Mesothelial cell of epicardium (in vitro differentiated cells): Measurements from ENCODE around the gene NAT10. TPM values are rescaled to one million over a fixed set of nuclear protein-coding genes. Genes with fewer than 3 reads are reported as not detected.

Source experiments
- DNase-seq, 2 experiments: peaks; one replicate each; pipeline ENCODE4 v3.0.0; 2021; ENCODE audit warnings: low spot score in 2 of 2; ENCODE audit not compliant: unreplicated experiment in 2 of 2
- H3K27ac Mint-ChIP-seq: 2 replicates; pipeline ENCODE4 v1.8.0; 2021; ENCODE audit warnings: mixed read lengths
- H3K27me3 Mint-ChIP-seq: 2 replicates; pipeline ENCODE4 v1.8.0; 2021; ENCODE audit warnings: low read depth, mixed read lengths
- H3K36me3 Mint-ChIP-seq: 2 replicates; pipeline ENCODE4 v1.8.0; 2021; ENCODE audit warnings: mixed read lengths
- H3K4me1 Mint-ChIP-seq: 2 replicates; pipeline ENCODE4 v1.8.0; 2021; ENCODE audit warnings: mixed read lengths
- H3K4me3 Mint-ChIP-seq: 2 replicates; pipeline ENCODE4 v1.8.0; 2021; ENCODE audit warnings: mild to moderate bottlenecking, moderate library complexity, mixed read lengths
- H3K9me3 Mint-ChIP-seq: 2 replicates; pipeline ENCODE4 v1.8.0; 2021; ENCODE audit warnings: mixed read lengths
- total RNA-seq: library from RNA; stranded (reverse); gene quantifications from 3 replicates; pipeline ENCODE4 v1.2.1, GENCODE V29; 2021
- TF ChIP-seq, protein P1 (sequence below): fragments of 200-600 bp; sonication (generic); IDR thresholded peaks from one replicate; pipeline ENCODE4 v1.5.0; 2021; ENCODE audit warnings: antibody characterized with exemption; ENCODE audit not compliant: unreplicated experiment

Gene NAT10
- total RNA-seq, 1 donor from 2014 or later, result 61.7 TPM

DNA sequence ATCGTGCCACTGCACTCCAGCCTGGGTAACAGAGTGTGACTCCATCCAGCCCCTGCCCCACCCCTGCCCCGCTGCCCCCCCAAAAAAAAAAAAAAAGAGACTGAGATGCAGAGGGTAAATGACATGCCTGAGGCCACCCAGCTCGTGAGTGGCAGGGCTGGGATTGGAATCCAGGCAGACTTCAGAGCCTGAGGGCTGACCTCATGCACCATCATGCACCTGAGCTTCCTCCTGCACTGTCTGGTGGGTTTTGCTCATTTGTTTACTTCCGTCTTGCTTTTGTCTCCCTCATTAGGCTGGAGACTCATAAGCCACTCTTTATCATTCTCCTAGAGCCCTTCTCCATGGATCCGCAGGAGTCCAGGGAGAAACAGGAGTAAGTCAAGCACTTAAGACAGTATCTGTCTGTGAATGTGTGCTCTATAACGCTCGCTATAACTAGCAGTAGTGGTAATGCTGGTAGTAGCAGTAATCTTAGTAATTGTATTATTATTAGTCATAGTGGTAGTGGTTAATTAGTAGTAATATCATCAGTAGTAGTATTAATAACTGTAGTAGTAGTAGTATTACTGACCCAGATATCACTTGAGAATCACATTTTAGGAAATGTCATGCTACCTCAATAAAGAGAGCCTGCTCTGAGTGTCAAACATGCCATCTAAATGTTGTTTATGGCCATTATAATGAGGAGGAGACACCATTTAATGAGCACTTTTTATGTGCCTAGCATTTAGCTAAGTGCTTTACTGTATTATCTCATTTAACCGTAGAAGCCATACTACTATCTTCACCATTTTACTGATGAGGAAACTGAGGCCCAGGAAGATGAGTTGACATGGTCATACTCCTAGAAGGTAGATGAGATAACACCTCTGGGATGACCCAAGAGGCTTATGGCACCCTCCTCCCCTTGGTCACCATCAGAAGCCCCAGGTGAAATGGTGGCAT is 85.0 kb downstream of the NAT10 start:
- Mint-ChIP-seq H3K4me1 (peaks cover 27% of the 10 kb centered on the region), H3K36me3 (no peaks in the 10 kb centered on the region), H3K4me3 (no peak overlapping the region), H3K27me3 (no peaks in the 10 kb centered on the region), H3K27ac (no peak overlapping the region), H3K9me3 (no peaks in the 10 kb centered on the region)
- no peak for DNase-seq
- TF ChIP-seq, protein P1, sequence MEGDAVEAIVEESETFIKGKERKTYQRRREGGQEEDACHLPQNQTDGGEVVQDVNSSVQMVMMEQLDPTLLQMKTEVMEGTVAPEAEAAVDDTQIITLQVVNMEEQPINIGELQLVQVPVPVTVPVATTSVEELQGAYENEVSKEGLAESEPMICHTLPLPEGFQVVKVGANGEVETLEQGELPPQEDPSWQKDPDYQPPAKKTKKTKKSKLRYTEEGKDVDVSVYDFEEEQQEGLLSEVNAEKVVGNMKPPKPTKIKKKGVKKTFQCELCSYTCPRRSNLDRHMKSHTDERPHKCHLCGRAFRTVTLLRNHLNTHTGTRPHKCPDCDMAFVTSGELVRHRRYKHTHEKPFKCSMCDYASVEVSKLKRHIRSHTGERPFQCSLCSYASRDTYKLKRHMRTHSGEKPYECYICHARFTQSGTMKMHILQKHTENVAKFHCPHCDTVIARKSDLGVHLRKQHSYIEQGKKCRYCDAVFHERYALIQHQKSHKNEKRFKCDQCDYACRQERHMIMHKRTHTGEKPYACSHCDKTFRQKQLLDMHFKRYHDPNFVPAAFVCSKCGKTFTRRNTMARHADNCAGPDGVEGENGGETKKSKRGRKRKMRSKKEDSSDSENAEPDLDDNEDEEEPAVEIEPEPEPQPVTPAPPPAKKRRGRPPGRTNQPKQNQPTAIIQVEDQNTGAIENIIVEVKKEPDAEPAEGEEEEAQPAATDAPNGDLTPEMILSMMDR, result no peak

DNA sequence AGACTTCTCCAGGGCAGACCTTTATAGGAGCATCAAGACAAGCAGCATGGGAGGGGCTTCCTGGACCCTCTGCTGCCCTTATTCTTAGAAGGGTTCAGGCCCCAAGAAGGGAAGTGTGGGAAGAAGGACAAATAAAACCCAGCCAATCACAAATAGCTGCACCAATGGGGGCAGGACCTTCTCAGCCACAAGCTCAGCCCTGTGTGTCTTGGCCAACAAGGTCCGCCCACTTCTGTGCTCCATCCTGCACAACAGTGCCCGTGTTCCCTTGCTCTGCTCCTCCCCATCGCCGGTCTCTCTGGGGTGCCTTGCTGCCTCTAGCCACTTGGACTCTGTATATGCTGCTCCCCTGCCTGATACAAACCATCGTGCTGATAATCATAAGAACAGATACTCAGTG is 86.1 kb downstream of the NAT10 start:
- Mint-ChIP-seq H3K36me3 (no peaks in the 10 kb centered on the region), H3K4me3 (no peak overlapping the region), H3K4me1 (peaks cover 18% of the 10 kb centered on the region), H3K27ac (no peak overlapping the region), H3K9me3 (no peaks in the 10 kb centered on the region), H3K27me3 (no peaks in the 10 kb centered on the region)
- DNase-seq, result no peak
- TF ChIP-seq, protein P1, result no peak

DNA sequence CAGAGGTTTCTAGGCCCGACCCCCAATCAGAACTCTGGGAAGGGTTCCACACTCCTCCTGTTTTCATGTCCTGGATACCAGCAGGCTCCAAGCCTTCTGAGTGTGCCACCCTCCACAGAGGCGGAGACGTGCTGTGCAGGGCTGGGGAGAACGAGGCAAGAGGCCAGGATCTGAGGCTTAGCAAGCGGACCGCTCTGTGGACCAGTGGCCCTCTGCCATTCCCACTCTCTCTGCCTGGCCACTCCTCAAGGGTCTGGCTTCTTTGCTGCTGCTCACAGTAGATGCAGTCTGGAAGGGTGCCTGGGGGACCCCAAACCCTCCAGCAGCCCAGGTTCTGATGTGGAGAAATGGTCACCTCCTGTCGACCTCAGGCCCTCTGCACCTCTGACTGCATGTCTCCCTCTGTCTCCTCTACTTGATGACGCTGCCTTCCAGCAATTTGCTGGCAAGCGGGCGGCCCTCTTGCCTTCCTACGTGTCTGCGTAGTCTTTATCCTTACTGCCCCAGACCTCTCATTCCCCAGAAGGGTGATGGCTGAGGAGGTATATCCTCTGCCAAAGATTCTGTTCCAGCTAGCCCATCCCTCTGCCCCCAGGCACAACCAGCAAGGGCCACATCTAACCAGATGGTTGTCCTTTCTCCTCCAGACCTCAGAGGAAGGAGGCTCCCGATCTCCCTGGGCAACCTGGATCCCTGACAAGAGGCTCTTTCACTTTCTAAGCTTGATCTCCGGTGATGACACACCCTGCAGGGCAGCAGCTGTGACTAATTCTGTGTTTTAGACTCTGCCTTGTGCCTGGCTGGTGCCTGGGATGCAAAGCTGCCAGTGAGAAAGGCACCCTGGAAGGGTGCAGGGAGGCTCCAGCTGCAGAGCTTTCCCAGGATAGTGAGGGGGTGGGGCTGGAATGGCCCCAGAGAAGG is 87.3 kb downstream of the NAT10 start:
- Mint-ChIP-seq H3K4me3 (no peak overlapping the region), H3K27ac (no peak overlapping the region), H3K4me1 (peaks cover 13% of the 10 kb centered on the region), H3K36me3 (no peaks in the 10 kb centered on the region), H3K27me3 (no peaks in the 10 kb centered on the region), H3K9me3 (no peaks in the 10 kb centered on the region)
- no peak for DNase-seq
- TF ChIP-seq, protein P1, result no peak

DNA sequence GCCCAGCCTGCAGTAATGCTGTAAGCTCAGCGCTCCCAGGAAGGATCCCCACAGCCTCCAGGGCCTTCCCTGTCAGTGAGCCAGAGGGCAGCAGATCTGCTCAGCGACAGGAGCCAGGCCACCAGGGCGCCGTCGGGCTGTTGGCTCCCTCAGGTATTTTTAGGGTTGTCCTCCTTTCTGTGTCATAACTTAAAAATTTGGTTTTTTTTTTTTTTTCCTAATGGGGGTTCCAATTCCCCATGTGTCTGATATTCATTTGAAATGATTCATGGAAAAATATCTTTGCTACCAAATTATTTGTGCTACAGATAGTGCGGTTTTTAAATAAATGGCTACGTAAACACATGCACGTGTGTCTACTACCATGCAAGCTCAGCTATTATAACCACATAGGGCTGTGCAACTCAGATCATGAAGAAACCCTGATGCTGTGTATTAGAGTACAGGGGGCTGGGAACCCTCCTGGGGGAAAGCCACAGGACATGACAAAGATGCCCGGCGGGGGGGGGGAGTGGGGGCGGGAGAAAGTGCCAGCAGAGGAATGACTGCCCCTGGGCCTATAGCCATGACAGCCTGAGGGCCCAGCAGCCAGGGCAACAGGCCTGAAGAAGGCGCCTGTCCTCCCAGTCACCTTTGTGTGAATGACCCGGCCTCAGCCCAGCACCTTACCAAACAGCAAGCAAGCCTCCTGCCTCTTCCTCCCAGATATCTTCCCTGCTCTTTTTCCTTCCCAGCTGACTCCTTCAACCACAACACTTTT is 89.3 kb downstream of the NAT10 start:
- TF ChIP-seq, protein P1, result no peak
- Mint-ChIP-seq H3K27me3 (no peaks in the 10 kb centered on the region), H3K27ac (no peak overlapping the region), H3K4me1 (peaks cover 3% of the 10 kb centered on the region), H3K4me3 (no peak overlapping the region), H3K36me3 (no peaks in the 10 kb centered on the region), H3K9me3 (no peaks in the 10 kb centered on the region)
- no peak for DNase-seq

Other genes starting within 250 kb of the NAT10 start
- 2.9 to 4.5 TPM (median 3.9 TPM) in 3 replicates for gene LMO2, start 213.6 kb upstream of the NAT10 start, total RNA-seq
- 298 to 307 TPM (median 302 TPM) in 3 replicates for gene CAPRIN1, start 53.9 kb upstream of the NAT10 start, total RNA-seq